ENCODE results near the gene ARHGEF1.
"Not testable (repeated sequence)": the region's sequence is repeated elsewhere in the genome, so short reads cannot be mapped to it uniquely, and the experiment has no call there.

Gene ARHGEF1

GRCh38 chr19:41913538-41914423 lies 30.8 kb downstream of the ARHGEF1 start:
- FAIRE-seq (no peak), DNase-seq (ENCODE audit: extremely low spot score, insufficient read length, low read depth) (no peak)

- not testable (repeated sequence) for FAIRE-seq; DNase-seq (ENCODE audit: extremely low spot score, insufficient read length, low read depth)
Observed at GRCh38 chr19:41914424-41914834, 31.4 kb downstream of the ARHGEF1 start.

- no peak for DNase-seq (ENCODE audit: extremely low spot score, insufficient read length, low read depth)
- no peak for FAIRE-seq
Observed at GRCh38 chr19:41915021-41915775, 32.2 kb downstream of the ARHGEF1 start.

DNA sequence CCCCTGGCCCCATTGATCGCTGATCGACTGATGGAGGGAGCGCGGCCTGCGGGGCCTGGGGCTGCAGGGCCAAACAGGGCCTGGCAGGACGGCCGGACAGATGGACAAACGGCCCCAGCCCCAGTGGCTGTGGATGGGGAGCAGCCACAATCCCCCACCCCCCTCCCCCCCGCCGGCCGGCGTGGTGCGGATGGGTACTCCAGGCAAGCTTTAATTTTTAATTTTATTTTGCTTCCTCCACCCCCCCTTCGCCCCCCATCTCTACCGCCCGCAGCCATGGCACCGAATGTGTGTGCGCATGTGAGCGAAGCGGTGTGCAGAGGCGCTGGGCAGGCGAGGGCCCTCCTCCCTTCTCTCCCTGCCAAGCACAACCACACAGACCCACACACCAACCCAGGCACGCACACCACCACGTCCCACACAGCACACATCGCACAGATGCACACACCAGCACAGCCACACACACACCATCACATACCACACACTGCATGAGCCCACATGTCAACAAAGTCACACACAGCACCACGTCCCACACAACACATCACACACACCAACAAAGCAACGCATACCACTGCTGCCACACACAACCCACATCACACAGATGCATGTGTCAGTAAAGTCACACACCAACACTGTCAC lies 32.9 kb downstream of the ARHGEF1 start:
- no peak for FAIRE-seq
- DNase-seq (ENCODE audit: extremely low spot score, insufficient read length, low read depth) = no peak

DNA sequence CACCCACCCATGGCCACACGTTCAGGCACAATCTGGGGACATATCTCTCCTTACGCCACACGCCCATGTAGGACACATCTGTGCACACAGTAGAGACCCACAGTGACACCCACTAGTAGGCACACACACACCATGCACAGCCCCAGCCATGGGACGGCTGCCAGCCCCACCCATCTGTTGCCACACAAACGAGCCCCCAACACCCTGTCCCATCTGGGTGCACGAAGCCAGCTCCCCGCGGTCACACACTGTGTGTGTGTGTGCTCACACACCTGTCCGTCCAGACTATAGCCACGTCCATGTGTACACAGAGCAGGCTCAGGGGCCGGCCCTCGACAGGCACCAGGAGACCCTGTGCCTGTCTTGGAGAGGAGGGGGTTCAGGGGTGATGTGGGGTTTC lies 34.7 kb downstream of the ARHGEF1 start:
- DNase-seq (ENCODE audit: extremely low spot score, insufficient read length, low read depth) (no peak), FAIRE-seq (no peak)

DNA sequence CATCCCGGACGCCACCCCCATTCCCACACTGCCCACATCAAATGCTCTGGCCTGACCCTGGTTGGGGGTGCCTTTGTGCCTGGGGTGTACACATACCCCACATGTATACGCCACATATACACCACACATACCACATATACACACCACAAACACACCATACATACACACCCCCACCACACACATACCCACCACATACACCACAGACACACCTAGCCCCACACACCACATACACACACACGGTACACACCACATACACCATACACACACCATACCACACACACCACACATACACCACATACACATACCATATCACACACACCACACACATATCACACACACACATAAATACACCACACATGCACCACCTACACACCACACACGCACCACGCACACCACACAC lies 35.1 kb downstream of the ARHGEF1 start:
- DNase-seq (ENCODE audit: extremely low spot score, insufficient read length, low read depth) (no peak), FAIRE-seq (no peak)

GRCh38 chr19:41918653-41919244 lies 35.8 kb downstream of the ARHGEF1 start:
- FAIRE-seq = no peak
- DNase-seq (ENCODE audit: extremely low spot score, insufficient read length, low read depth) = no peak

DNA sequence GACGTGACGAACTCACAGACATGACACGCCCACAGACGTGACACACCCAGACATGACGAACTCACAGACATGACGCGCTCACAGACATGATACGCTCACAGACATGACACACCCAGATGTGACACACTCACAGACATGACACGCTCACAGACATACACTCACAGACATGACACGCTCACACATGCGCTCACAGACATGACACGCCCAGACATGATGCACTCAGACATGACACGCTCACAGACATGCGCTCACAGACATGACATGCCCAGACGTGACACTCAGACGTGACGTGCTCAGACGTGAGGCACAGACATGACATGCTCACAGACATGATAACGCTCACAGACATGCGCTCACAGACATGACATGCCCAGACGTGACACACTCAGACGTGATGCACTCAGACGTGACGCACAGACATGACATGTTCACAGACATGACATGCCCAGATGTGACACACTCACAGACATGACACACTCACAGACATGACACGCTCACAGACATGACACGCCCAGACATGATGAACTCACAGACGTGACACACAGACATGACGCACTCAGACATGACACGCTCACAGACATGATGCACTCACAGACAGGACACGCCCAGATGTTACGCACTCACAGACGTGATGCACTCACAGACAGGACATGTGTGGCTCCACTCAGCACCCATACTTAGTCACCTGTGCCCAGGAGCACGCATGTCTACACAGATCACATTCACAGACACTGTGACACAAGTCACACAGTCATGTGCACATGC lies 37.1 kb downstream of the ARHGEF1 start:
- FAIRE-seq (no peak), DNase-seq (ENCODE audit: extremely low spot score, insufficient read length, low read depth) (no peak)

GRCh38 chr19:41920882-41921576 lies 38.0 kb downstream of the ARHGEF1 start:
- FAIRE-seq (no peak), DNase-seq (ENCODE audit: extremely low spot score, insufficient read length, low read depth) (no peak)

DNA sequence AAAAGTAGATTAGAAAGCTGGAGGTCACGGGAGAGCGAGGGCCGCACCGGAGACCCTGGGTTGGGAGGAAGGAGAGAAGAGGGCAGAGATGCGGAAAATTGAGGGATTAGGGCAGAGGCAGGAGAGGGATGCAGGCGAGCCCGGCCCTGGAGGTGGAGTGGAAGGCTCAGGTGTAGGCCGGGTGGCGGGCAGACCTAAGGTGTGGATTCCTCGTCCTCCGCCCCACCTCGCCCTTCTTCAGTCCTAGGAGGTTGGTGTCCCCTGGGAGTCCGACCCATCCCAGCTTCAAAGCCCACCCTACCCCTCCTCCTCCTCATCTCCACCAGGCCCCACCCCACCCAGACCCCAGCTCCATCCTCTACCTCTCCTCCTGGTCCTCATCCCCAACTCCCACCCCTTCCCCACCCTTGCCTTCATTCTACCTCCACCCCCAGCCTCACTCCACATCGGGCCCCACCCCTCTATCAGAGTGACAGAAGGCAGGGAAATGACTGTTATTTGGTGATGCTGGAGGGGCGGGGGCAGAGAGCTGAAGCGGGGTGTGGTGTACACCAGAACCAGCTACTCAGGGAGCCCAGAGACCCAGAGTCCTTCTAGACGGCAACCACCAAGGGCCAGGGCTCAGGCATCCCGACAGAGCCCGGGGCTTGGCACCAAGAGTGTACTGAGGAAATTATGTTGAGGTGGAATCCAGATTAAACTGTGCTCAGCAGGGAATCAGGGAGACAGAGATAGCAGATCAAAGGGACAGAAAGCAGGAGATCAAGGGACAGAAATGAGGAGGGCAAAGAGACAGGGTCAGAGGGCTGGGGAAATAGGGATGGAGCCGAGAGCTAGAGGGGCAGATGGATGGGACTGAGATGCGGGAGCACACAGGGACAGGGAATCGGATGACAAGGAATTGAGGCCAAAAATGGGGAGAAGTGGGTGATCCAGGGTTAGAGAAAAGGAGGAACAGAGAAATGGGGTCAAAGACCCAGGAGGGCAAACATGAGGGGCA lies 38.9 kb downstream of the ARHGEF1 start:
- no peak for DNase-seq (ENCODE audit: extremely low spot score, insufficient read length, low read depth)
- no peak for FAIRE-seq

GRCh38 chr19:41922585-41922984 lies 39.6 kb downstream of the ARHGEF1 start:
- no peak for DNase-seq (ENCODE audit: extremely low spot score, insufficient read length, low read depth)
- no peak for FAIRE-seq

- DNase-seq (ENCODE audit: extremely low spot score, insufficient read length, low read depth) (no peak), FAIRE-seq (no peak)
Observed at GRCh38 chr19:41923045-41923788, 40.2 kb downstream of the ARHGEF1 start.

GRCh38 chr19:41924151-41925145 lies 41.5 kb downstream of the ARHGEF1 start:
- FAIRE-seq = no peak

GRCh38 chr19:41925208-41926003 lies 42.4 kb downstream of the ARHGEF1 start:
- DNase-seq (ENCODE audit: extremely low spot score, insufficient read length, low read depth) (no peak), FAIRE-seq (no peak)

More at GRCh38 chr19:41924151-41925145, 41.5 kb downstream of the ARHGEF1 start:
- no peak for DNase-seq (ENCODE audit: extremely low spot score, insufficient read length, low read depth)

GRCh38 chr19:41926028-41926762 lies 43.2 kb downstream of the ARHGEF1 start:
- DNase-seq (ENCODE audit: extremely low spot score, insufficient read length, low read depth) (no peak), FAIRE-seq (no peak)

Data from GM18507 (cell line).